ENCODE data around the gene RABGAP1. TPM values are rescaled to one million over a fixed set of nuclear protein-coding genes. Genes with fewer than 3 reads are reported as not detected.
A peak's percentile ranks its signal among the peaks of the same experiment; 100 is the strongest.

Gene RABGAP1
- total RNA-seq, 1 donor from 2014 or later = 62.0 TPM

DNA sequence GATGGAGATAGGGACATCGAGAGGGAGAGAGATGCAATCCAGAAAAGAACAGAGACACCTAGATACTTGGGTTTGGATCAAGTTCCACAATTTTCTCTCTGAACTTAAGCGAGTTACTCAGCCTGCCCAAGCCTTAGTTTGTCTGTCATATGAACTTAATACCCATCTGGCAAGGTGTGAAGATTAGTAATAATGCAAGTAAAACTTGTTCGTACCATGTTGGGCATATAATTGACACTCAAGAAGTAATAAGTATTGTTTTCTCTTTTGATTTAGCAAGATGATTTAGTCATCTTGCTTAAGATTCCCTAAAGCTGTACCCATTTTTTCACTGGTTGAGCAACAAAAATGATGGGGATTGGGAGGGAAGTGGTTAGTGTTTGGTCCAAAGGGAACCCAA is 7.5 kb downstream of the RABGAP1 start:
- DNase-seq (no peak), ATAC-seq (no peak)
- no peaks in the 10 kb centered on the region for H3K9me3 ChIP-seq
- intact Hi-C loops (cut with DNase I) = no loop called here
- H3K36me3 ChIP-seq = peaks cover 8% of the 10 kb centered on the region
- H3K27ac ChIP-seq = no peak overlapping the region
- H3K27me3 ChIP-seq (ENCODE audit: low read depth) = no peaks in the 10 kb centered on the region
- no peak overlapping the region for H3K4me3 ChIP-seq
- TF ChIP-seq CTCF (IDR thresholded peaks at IDR 0.05) = no peak
- peaks cover 46% of the 10 kb centered on the region for H3K4me1 ChIP-seq

DNA sequence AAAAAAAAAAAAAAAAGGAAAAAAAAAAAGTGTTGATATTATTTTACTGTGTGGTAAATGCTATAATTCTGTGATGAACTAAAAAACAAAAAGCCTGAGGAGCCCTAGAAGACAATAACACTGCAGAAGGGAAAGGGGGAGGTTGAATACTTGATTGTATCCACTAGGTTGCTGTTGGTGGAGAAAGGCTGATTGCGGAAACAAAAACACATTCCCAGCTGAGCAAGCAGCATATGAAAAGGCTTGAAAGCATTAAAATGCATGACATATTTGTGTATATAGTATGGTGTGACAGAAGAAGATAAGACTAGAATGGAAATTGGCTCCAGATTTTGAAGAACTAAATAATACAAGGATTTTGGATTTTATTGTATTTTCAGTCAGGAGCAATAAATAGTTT is 8.9 kb downstream of the RABGAP1 start:
- Histone ChIP-seq H3K4me1 (peaks cover 58% of the 10 kb centered on the region), H3K36me3 (peaks cover 2% of the 10 kb centered on the region), H3K4me3 (no peak overlapping the region), H3K27me3 (ENCODE audit: low read depth) (no peaks in the 10 kb centered on the region), H3K27ac (no peak overlapping the region), H3K9me3 (no peaks in the 10 kb centered on the region)
- no peak for DNase-seq
- ATAC-seq = no peak
- no peak for TF ChIP-seq CTCF (IDR thresholded peaks at IDR 0.05)
- intact Hi-C loops (cut with DNase I) = no loop called here

- H3K27me3 ChIP-seq (ENCODE audit: low read depth) = no peaks in the 10 kb centered on the region
- TF ChIP-seq CTCF (IDR thresholded peaks at IDR 0.05) = no peak
- ATAC-seq = no peak
- H3K9me3 ChIP-seq = no peaks in the 10 kb centered on the region
- DNase-seq = no peak
- peaks cover 59% of the 10 kb centered on the region for H3K4me1 ChIP-seq
- intact Hi-C loops (cut with DNase I) = no loop called here
- H3K36me3 ChIP-seq = no peaks in the 10 kb centered on the region
- no peak overlapping the region for H3K27ac ChIP-seq
- H3K4me3 ChIP-seq = no peak overlapping the region
Measured at GRCh38 chr9:122950263-122950662, 9.4 kb downstream of the RABGAP1 start.

GRCh38 chr9:122951056-122951455 is 10.2 kb downstream of the RABGAP1 start:
- Histone ChIP-seq H3K4me3 (no peak overlapping the region), H3K9me3 (no peaks in the 10 kb centered on the region), H3K36me3 (no peaks in the 10 kb centered on the region), H3K4me1 (peaks cover 56% of the 10 kb centered on the region), H3K27ac (no peak overlapping the region), H3K27me3 (ENCODE audit: low read depth) (no peaks in the 10 kb centered on the region)
- ATAC-seq (peak in 1 of 2 donors; percentile 32), DNase-seq (no peak)
- TF ChIP-seq CTCF (IDR thresholded peaks at IDR 0.05) = no peak
- intact Hi-C loops (cut with DNase I) = no loop called here

DNA sequence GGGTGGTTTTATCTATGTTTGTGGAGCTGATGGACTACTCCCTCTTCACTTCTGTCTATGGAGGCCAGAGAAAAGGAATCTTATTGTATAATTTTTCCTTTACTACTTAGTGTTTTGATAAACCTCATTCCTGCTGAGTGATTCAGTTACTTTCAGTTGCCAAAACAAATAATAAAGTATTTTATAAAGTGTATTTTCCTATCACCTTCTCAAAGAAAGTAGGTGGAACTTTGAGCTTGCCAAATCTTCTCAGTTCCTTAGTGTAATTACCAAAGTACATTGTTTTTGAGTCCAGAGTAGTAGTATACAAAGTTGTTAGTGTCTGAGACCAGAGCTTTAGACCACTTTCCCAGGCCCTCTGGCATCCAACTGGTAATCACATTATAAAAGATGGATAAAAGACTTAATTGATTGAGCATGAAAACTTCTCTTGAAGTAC is 13.5 kb downstream of the RABGAP1 start:
- Histone ChIP-seq H3K36me3 (no peaks in the 10 kb centered on the region), H3K4me1 (peaks cover 44% of the 10 kb centered on the region), H3K27me3 (ENCODE audit: low read depth) (no peaks in the 10 kb centered on the region), H3K4me3 (no peak overlapping the region), H3K9me3 (no peaks in the 10 kb centered on the region), H3K27ac (no peak overlapping the region)
- no peak for TF ChIP-seq CTCF (IDR thresholded peaks at IDR 0.05)
- ATAC-seq = peak in 1 of 2 donors; percentile 78
- DNase-seq = no peak
- intact Hi-C loops (cut with DNase I) = no loop called here

- ATAC-seq (no peak), DNase-seq (no peak)
Measured at GRCh38 chr9:122955961-122956360, 15.1 kb downstream of the RABGAP1 start.

More at GRCh38 chr9:122955961-122956360, 15.1 kb downstream of the RABGAP1 start:
- Histone ChIP-seq H3K9me3 (no peaks in the 10 kb centered on the region), H3K4me1 (peaks cover 38% of the 10 kb centered on the region), H3K27me3 (ENCODE audit: low read depth) (no peaks in the 10 kb centered on the region), H3K27ac (no peak overlapping the region), H3K4me3 (no peak overlapping the region), H3K36me3 (peaks cover 4% of the 10 kb centered on the region)
- no peak for TF ChIP-seq CTCF (IDR thresholded peaks at IDR 0.05)
- intact Hi-C loops (cut with DNase I) = no loop called here
